Astrocyte of the hippocampus (primary cell): ENCODE measurements around the gene EDEM1.
"Not testable (repeated sequence)": the region's sequence is repeated elsewhere in the genome, so short reads cannot be mapped to it uniquely, and the experiment has no call there.

Source experiments
- DNase-seq: peaks from one replicate; pipeline ENCODE4 v3.0.0; 2011; ENCODE audit warnings: low read depth, low spot score

Gene EDEM1

DNA sequence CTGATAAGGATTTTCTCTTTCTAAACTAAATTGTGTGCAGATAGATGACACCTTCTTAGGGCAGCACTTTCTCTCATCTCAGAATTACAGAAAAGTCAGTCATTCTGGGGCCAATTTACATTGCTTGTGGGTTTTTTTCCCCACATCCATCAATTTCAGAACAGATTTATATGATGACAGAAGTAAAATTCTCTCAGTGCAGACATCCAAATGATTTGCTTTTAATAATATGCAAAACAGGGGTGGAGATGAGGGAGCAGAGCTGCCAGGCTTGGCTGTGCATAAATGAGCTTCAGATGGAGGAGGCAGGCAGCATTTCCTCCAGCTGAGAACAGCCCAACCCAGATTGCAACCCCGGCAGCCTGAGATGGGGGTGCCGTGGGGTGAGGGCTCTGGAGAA is 44.0 kb downstream of the EDEM1 start:
- peak; percentile 24 for DNase-seq

DNA sequence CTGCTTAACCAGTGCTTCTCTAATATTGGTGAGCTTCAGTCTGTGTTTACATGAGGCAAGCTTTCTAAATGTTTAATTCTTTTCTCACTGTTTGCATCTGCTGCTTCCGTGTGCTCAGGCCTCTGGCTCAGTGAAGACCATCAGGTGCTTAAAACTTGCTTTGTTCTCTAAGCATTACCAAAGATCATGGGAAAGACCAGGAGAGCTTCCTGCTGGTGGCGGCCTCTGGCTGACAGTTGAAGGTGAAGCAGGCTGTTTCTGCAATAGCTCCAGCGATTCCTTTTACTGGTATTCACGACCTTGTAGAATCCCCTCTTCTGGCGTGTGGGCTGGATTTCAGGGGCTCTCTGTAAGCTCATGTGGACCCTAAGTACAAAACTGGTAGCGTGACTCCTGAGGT is 45.1 kb downstream of the EDEM1 start:
- DNase-seq: no peak

GRCh38 chr3:5233026-5233425 is 45.5 kb downstream of the EDEM1 start:
- no peak for DNase-seq

- DNase-seq: no peak
Observed at GRCh38 chr3:5235655-5236054, 48.1 kb downstream of the EDEM1 start.

- DNase-seq: no peak
Observed at GRCh38 chr3:5238545-5238944, 51.0 kb downstream of the EDEM1 start.

- DNase-seq: peak; percentile 65
Observed at GRCh38 chr3:5239602-5240001, 52.1 kb downstream of the EDEM1 start.

GRCh38 chr3:5240740-5241139 is 53.2 kb downstream of the EDEM1 start:
- DNase-seq: no peak

- not testable (repeated sequence) for DNase-seq
Observed at GRCh38 chr3:5242785-5243184, 55.3 kb downstream of the EDEM1 start.

DNA sequence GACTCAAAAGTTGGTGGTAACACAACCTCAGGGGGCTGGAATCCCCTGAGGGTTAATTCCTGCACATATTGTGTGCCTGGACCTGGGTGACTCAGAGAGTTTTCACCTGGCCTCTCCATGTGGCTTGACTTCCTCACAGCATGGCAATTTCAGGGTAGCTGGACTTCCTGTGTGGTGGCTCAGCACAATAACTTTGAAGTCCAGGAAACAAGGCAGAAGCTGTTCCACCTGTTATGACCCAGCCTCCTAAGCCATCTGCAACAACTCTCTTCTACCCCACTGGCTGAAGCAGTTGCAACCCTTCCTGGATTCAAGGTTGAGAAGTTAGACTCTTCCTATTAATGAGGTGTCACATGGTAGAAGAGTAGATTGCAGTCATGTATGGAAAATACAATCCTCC is 58.4 kb downstream of the EDEM1 start:
- DNase-seq: no peak

GRCh38 chr3:5248822-5249221 is 61.3 kb downstream of the EDEM1 start:
- DNase-seq: no peak

DNA sequence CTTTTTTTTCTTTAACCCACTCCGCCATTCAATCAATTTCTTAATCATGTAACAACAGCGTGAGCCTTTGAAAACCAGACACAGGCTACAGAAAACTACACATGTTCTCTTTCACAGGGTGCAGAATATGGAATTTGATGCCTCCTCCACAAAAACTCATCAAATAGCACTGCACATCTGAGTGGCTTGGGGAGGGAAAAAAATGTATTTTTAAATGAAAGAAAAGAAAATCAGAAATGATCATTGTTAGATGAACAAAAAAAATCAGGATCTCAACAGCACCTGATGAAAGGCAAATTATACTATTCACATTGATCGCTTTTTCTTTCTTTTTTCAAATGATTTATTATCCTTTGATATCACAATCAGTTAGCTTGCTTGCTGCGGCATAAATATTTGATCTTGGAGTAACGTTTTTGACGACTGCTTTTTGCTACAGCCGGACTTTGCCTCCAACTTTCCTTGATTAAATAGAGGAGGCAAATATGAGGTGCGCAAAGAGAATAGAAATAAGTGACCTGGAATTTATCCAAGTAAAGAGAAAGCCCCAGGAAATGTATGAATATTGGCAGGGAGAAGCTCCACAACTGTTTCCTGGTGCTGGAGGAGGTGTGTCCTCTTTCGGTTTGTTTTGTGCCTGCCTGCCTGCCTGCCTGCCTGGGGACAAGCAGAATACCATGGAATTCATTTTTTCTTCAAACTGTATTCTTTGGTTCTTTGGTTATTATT is 63.1 kb downstream of the EDEM1 start:
- peak; percentile 27 for DNase-seq

GRCh38 chr3:5251196-5251583 is 63.7 kb downstream of the EDEM1 start:
- no peak for DNase-seq

GRCh38 chr3:5252131-5252530 is 64.6 kb downstream of the EDEM1 start:
- no peak for DNase-seq

DNA sequence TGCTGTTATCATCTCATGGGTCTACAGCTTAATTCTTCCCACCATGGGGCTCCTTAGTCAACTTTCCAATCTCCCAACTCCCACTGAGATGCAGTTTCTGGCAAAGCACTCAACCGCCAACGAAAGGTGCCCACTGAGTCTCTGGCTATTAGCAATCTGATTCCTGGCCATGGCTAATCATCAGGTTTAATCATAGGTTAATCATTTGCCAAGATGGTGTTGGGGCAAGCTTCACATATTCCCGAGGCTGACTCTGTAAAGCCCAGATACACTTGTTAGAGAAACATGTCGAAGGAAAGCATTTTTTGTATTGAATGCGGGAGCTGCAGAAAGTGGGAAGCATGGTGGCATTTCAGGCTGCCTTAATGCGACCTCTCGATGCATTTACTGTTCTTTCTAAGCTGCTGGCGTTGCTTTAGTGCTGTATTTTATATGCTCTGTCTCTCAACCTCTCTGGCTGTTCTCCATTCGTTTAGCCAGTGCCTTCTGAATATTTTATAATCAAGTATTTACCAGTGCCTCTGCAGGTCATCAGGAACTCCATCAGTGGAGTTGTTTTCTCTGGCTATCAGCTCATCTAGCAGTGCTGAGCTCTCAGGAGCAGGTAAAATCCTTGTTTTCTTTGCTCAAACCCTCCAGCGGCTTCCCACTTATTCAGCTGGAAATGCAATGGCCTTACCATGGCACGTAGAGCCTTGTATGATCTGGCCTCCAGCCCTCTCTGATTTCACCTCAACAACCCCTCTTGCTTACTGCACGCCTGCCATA is 67.0 kb downstream of the EDEM1 start:
- no peak for DNase-seq

- DNase-seq: no peak
Observed at GRCh38 chr3:5255404-5256344, 68.2 kb downstream of the EDEM1 start.

GRCh38 chr3:5258526-5258925 is 71.0 kb downstream of the EDEM1 start:
- DNase-seq: peak; percentile 81

DNA sequence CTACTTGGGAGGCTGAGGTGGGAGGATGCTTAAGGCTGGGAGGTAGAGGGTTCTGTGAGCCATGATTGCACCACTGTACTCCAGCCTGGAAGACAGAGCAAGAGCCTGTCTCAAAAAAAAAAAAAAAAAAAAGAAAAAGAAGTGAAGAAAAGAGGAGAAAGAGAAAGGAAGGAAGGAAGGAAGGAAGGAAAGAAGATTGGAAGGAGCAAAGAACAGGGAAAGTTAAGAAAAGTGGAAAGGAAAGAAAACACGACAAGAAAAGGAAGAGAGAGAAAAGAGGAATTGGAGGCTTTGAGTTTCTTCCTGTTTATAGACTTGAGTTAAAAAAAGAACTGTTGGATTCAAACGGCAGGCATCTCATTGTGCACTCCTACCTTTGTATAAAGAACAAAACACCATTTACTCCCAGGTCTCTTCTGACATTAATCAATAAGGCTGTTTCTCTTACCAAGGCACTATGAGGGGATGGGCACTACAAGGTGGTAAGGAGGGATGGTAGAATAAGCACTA is 73.5 kb downstream of the EDEM1 start:
- no peak for DNase-seq

- DNase-seq: no peak
Observed at GRCh38 chr3:5262507-5262906, 75.0 kb downstream of the EDEM1 start.

GRCh38 chr3:5264093-5264600 is 76.6 kb downstream of the EDEM1 start:
- peak; percentile 76 for DNase-seq

DNA sequence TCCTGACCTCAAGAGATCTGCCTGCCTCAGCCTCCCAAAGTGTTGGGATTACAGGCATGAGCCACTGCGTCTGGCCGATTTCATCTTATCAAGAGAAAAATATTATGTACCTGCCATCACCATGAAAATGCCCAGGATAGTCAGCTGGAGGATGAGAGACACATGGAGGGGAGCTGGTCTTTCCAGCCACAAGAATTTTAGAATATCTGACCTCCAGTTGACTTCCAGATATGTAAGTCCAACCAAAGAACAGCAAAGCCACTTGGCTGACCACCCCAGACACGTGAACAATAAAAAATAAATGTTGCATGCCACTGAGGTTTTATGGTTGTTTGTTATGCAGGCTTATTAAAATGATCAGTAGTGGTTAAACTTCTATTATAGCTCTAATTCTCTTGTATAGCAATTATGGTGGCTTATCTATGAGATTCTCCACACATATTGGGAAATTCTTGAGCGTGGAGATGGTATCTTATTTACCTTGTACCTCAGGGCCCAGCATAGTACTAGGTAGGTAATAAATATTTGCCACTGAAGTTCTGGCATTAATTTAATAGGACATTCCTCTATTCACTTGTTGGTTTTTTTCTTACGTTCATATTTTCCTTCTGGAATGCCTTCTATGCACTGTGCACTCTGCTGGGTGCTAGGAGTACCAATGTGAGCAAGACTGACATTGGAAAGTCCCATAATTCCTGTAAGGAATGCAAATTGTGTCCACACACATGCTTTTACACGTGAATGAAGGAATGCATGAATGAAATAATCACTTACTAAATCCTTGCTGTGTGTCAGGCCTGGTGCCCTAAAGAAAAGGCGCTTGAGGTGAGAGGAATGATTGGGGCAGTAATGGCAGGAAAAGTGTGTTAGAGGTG is 77.6 kb downstream of the EDEM1 start:
- peak; percentile 78 for DNase-seq

DNA sequence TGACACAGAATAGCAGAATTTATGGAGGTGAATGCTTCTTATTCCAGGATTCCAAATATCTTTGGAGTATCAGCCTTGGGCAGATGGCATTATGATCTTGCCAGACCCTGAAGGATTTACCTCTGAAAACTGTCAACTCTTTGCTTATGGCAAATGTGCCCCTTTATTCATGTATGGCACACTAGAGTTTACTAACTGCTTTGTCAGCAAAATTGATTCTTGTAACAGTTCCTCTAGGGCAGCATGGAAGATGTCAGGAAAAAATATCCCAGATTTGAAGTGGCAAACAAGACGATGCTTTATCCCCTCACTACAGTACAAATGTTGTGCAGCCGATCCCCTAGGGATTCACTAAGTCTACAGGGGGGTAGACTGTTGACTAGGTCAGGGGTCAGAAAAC is 79.7 kb downstream of the EDEM1 start:
- no peak for DNase-seq
